ENCODE measurements around the gene USP20. TPM values are rescaled to one million over a fixed set of nuclear protein-coding genes. Genes with fewer than 3 reads are reported as not detected.
"Not testable (repeated sequence)": the region's sequence is repeated elsewhere in the genome, so short reads cannot be mapped to it uniquely, and the experiment has no call there.

The USP20 gene
- total RNA-seq, 1 donor from 2014 or later = 44.3 TPM

DNA sequence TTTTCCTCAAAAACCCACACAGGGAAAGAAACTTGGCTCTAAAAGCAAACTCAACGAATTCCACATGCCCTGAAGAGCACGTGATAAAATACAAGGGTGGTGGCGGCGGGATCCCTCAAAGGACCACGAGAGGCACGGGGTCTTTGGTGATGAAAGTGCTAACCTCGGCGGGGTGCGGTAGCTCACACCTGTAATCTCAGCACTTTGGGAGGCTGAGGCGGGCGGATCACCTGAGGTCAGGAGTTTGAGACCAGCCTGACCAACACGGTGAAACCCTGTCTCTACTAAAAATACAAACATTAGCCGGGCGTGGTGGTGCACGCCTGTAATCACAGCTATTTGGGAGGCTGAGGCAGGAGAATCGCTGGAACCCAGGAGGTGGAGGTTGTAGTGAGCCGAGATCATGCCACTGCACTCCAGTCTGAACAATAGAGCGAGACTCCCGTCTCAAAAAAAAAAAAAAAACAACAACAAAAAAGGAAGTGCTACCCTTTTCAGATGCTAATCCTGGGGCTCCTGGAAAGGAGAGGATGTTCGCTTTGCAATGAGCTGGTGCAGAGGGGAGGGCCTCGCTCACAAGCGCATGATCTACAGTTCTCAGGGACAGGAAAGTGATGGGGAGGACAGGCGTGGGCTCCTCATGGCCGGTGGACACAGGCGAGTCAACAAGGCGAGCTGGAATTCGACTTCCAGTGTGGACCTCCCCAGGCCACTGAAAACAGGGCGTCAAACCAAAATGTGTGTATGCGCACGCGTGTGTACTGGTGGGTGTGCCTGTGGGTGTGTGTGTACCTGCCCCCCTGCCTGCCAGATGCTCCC lies 54.1 kb downstream of the USP20 start:
- peak overlapping the region; percentile 98 for H3K27ac Mint-ChIP-seq
- H3K9me3 Mint-ChIP-seq = no peaks in the 10 kb centered on the region
- DNase-seq = peak; percentile 82
- H3K27me3 Mint-ChIP-seq = no peaks in the 10 kb centered on the region
- peaks cover 77% of the 10 kb centered on the region for H3K4me1 Mint-ChIP-seq
- peak overlapping the region; percentile 83 for H3K4me3 Mint-ChIP-seq
- intact Hi-C loops (cut with micrococcal nuclease) = loop anchor here (5.0 to 10.0 kb wide), 3 partner anchors 67 to 1388 kb away; partner anchors contain the start of genes FAM78A and TOR1A
- H3K36me3 Mint-ChIP-seq (ENCODE audit: low read depth) = peaks cover 59% of the 10 kb centered on the region

DNA sequence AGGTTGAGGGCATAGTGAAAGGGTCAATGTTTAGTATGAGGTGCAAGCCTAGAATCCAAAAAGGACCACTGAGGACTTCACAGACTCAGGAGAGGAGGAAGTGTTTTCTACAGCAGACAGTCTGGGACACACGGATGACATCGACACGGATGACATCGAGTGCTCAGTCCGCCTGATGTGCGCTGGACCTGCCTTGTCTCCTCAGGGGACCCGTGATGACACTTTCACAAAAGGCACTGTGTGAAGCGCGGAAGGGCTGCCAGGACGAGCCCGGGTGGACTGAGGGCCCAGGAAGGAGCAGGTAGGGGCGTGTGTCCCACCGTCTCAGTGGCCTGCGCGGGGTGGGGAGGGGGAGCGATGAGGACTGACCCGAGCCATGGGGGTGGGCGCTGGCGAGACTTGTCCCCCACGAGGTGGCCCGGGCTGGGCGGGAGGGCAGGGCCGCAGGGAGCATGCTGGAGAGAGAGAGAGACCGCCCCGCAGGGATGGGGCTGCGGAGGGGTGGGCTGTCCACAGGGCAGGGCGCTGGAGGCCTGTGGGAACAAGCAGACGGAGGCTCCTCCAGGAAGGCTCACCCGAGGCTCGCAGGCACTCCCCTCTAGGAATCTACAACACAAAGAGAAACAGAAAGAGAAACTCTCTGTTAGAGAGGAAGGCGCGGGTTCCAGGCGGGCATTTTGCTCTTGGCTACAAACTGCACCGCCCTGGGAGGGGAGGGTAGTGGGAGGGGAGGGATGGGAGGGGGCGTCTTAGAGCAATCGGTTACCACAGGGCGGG lies 54.9 kb downstream of the USP20 start:
- H3K4me3 Mint-ChIP-seq = peak overlapping the region; percentile 83
- DNase-seq = peak; percentile 94
- H3K27ac Mint-ChIP-seq = peak overlapping the region; percentile 98
- no peaks in the 10 kb centered on the region for H3K9me3 Mint-ChIP-seq
- no peaks in the 10 kb centered on the region for H3K27me3 Mint-ChIP-seq
- H3K36me3 Mint-ChIP-seq (ENCODE audit: low read depth) = peaks cover 61% of the 10 kb centered on the region
- intact Hi-C loops (cut with micrococcal nuclease) = loop anchor here (1.0 to 10.0 kb wide), 4 partner anchors 54 to 1387 kb away; partner anchors contain the start of genes FAM78A and TOR1A
- peaks cover 79% of the 10 kb centered on the region for H3K4me1 Mint-ChIP-seq

DNA sequence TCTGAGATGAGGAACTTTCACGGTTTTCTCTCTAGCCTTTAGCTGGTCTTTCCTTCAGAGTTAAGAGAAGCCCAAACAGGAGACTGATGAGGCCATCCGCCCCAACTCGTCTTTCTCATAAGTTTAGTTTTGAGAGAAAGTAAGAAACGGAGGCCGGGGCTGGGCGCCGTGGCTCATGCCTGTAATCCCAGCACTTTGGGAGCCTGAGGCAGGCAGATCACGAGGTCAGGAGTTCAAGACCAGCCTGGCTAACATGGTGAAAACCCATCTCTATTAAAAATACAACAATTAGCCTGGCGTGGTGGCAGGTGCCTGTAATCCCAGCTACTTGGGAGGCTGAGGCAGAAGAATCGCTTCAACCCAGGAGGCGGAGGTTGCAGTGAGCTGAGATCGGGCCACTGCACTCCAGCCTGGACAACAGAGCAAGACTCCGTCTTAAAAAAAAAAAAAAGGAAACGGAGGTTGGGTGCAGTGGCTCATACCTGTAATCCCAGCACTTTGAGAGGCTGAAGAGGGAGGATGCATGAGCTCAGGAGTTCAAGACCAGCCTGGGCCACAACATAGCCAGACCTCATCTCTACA lies 55.6 kb downstream of the USP20 start:
- peaks cover 77% of the 10 kb centered on the region for H3K4me1 Mint-ChIP-seq
- not testable (repeated sequence) for DNase-seq, H3K27me3 Mint-ChIP-seq, H3K9me3 Mint-ChIP-seq
- H3K27ac Mint-ChIP-seq = peak overlapping the region; percentile 98
- H3K4me3 Mint-ChIP-seq = peak overlapping the region; percentile 83
- intact Hi-C loops (cut with micrococcal nuclease) = loop anchor here (1.0 kb wide), 1 partner anchor 53 kb away; no protein-coding TSS in a partner anchor
- H3K36me3 Mint-ChIP-seq (ENCODE audit: low read depth) = peaks cover 64% of the 10 kb centered on the region

DNA sequence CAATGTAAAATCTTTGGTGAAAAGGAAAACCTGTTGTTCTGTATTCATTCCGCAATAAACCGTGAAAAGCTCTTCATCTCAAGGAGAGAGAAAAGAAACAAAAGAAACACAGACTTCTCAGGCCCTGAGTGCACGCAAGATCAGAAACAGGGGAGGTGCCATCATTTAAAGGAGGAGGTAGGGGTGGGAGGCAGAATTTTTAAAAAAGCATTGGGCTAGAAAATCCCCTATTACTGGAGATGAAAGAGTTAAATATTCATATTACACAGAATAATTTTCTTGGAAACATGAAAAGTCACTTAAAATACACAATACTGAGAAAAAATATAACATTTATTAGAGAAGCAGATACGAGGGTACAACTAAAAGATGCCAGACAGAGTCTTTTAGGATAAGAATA lies 56.3 kb downstream of the USP20 start:
- H3K27ac Mint-ChIP-seq = peak overlapping the region; percentile 98
- intact Hi-C loops (cut with micrococcal nuclease) = no loop called here
- peaks cover 71% of the 10 kb centered on the region for H3K36me3 Mint-ChIP-seq (ENCODE audit: low read depth)
- H3K9me3 Mint-ChIP-seq = no peaks in the 10 kb centered on the region
- no peaks in the 10 kb centered on the region for H3K27me3 Mint-ChIP-seq
- peaks cover 80% of the 10 kb centered on the region for H3K4me1 Mint-ChIP-seq
- H3K4me3 Mint-ChIP-seq = peak overlapping the region; percentile 83
- peak; percentile 75 for DNase-seq

DNA sequence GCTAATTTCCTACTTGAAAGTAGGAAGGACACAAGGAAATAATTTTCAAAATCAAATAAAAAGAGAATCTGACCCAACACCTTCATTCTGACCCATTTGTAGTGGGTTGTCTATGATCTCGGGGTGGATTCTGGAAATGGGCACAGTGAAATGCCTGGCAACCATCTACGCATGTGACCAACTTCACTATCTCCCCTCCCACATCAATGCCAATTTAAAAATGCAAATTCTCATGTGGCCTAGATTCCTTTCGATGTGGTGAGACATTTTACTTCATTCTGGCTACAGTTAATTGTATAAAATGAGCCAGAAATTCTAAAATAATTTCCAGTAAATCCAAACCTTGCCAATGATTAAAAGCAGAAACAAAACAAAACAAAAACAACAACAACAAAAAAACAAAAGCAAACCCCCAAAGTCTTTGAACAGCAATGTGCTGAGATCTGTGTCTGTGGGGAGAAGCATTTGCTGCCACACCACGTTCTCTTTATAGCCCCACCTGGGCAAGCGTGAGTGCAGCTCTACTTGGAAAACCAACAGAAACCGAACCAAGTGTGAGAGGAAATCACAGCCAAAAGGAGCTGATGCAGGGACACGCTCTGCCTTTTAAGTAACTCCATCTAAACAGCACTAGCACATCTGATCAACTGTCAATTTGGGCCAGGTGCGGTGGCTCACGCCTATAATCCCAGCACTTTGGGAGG lies 59.0 kb downstream of the USP20 start:
- Mint-ChIP-seq H3K9me3 (no peaks in the 10 kb centered on the region), H3K27ac (peak overlapping the region; percentile 87), H3K4me1 (peaks cover 70% of the 10 kb centered on the region), H3K36me3 (ENCODE audit: low read depth) (peaks cover 84% of the 10 kb centered on the region), H3K27me3 (no peaks in the 10 kb centered on the region), H3K4me3 (peak overlapping the region; percentile 63)
- peak; percentile 82 for DNase-seq
- intact Hi-C loops (cut with micrococcal nuclease) = no loop called here

DNA sequence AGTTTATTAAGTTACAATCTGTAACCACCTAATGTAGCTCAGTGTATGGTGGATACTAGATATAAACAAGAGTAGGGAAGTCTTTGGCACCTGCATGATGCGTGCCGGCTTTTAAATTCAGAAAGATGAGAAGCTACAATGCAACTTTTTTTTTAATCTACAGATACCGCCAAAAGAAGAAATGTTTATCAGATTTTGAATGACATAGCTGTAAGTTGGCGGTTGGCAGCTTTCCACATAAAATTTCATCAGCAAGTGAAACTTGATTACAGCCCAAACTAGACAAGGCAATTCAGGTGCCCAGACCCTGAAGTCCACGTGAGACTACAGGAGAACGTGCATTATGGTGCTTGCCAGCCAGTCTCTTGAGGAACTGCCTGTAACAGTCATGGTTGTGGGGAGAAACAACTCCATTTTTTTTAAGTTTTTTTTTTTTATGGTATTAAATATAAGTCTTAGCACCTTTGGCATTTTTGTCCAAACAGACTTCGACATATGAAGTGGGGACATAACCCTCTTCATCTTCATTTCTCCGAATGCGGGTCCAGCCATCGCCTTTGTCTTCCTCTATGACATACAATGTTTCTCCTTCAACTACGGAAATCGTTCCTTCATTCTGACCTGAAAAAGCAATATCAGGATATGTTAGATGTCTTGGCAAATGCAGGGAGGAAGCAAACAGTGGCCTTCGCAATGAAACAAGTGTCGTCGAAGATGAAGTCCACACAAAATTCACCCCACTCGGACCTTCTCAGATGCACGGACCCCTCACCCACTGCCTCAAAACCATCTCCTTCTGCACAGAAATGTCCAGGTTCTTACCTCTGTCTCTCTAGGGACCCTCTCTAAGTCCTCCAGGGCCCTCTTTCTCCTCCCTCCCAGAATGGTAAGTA lies 60.4 kb downstream of the USP20 start:
- Mint-ChIP-seq H3K27me3 (no peaks in the 10 kb centered on the region), H3K36me3 (ENCODE audit: low read depth) (peaks cover 86% of the 10 kb centered on the region), H3K27ac (peak overlapping the region; percentile 87), H3K4me3 (peak overlapping the region; percentile 63), H3K4me1 (peaks cover 67% of the 10 kb centered on the region), H3K9me3 (no peaks in the 10 kb centered on the region)
- intact Hi-C loops (cut with micrococcal nuclease) = no loop called here
- peak; percentile 77 for DNase-seq

DNA sequence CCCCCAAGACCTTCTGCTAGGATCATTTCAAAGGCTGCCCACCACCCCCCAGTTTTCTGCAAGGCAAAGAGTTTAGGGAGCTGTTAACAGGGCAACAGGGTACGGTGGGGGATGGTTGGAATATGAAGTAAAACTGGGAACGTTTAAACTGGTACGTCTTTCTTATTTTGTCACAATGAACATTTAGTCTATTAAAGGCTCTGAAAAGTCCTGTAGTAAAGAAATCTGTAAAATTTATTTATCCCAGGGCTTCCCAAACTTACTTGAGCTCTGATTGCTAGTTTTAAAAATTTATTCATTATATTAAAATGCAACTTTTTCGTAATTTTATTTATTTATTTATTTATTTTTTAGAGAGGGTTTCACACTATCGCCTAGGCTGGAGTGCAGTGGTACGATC lies 62.0 kb downstream of the USP20 start:
- H3K9me3 Mint-ChIP-seq = no peaks in the 10 kb centered on the region
- DNase-seq = no peak
- peak overlapping the region; percentile 87 for H3K27ac Mint-ChIP-seq
- H3K27me3 Mint-ChIP-seq = no peaks in the 10 kb centered on the region
- peak overlapping the region; percentile 7 for H3K4me3 Mint-ChIP-seq
- H3K36me3 Mint-ChIP-seq (ENCODE audit: low read depth) = peaks cover 87% of the 10 kb centered on the region
- intact Hi-C loops (cut with micrococcal nuclease) = no loop called here
- H3K4me1 Mint-ChIP-seq = peaks cover 61% of the 10 kb centered on the region

DNA sequence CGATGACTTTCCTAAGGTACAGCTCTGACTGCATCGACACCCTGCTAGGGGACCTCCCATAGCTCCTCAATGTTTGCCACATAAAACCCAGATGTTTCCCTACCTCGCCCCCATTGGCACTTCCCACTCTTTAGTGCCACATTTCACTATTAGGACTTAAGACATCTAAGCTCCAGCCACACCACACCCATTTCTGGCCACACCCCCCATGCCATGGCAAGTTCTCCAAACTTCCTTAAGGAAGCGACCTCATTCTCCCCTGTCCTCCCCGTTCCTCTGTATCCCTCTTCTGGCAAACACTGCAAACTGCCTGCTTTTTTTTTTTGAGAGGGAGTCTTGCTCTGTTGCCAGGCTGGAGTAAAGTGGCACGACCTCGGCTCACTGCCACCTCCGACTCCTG lies 62.9 kb downstream of the USP20 start:
- Mint-ChIP-seq H3K27me3 (no peaks in the 10 kb centered on the region), H3K9me3 (no peaks in the 10 kb centered on the region), H3K4me1 (peaks cover 59% of the 10 kb centered on the region), H3K36me3 (ENCODE audit: low read depth) (peaks cover 91% of the 10 kb centered on the region), H3K4me3 (no peak overlapping the region), H3K27ac (peak overlapping the region; percentile 85)
- intact Hi-C loops (cut with micrococcal nuclease) = no loop called here
- DNase-seq = no peak

DNA sequence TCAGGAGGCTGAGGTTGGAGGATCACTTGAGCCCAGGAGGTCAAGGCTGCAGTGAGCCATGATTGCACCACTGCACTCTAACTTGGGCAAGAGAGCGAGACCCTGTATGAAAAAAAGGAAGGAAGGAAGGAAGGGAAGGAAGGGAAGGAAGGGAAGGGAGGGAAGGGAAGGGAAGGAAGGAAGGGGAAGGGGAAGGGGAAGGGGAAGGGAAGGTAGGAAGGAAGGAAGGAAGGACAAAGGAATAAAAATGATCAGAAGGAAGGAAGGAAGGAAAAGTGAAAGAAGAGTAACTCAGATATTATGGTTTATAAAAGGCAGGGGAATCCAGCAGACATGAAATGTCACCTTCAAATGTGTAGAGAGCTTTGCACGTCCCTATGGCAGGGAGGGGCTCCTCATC lies 64.4 kb downstream of the USP20 start:
- Mint-ChIP-seq H3K27ac (peak overlapping the region; percentile 77), H3K9me3 (no peaks in the 10 kb centered on the region), H3K36me3 (ENCODE audit: low read depth) (peaks cover 92% of the 10 kb centered on the region), H3K4me3 (no peak overlapping the region), H3K4me1 (peaks cover 56% of the 10 kb centered on the region), H3K27me3 (no peaks in the 10 kb centered on the region)
- intact Hi-C loops (cut with micrococcal nuclease) = no loop called here
- DNase-seq = no peak

DNA sequence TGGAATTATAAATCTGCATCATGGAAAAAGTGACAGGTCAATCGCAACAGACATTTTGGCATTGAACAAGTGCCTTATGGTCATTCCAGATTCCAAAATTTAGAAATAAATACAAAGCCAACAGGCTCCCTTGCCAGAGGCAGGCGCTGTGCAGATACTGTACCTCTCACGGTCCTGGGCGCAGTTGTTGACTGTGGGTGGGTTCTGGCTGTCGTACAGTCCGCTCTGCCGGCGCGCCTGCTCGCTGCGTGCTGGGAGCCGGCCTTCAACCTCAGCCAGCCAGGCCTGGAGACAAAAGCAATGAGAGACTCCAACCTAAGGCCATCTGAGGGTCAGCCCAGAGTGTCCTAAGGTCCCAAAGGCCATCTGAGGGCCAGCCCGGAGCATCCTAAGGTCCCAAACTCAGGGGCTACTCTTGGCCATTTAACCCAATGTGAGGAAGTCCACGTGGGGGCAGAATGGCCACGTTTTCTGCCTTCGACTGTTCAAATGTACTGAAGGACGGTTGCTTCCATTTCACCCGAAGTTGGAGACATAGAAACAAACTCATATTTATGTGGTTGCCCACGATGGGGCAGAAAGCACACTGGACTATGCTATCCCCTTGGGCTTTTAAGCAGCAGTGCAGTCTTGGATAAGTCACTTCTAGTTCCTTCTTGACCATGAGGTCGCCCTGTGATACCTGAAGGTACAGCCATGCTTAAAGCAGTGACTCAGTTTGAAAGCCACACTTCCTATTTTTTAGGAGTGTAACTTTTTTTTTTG lies 65.2 kb downstream of the USP20 start:
- no peak for DNase-seq
- intact Hi-C loops (cut with micrococcal nuclease) = no loop called here
- H3K27me3 Mint-ChIP-seq = no peaks in the 10 kb centered on the region
- H3K27ac Mint-ChIP-seq = peak overlapping the region; percentile 77
- no peaks in the 10 kb centered on the region for H3K9me3 Mint-ChIP-seq
- H3K4me3 Mint-ChIP-seq = no peak overlapping the region
- peaks cover 52% of the 10 kb centered on the region for H3K4me1 Mint-ChIP-seq
- peaks cover 90% of the 10 kb centered on the region for H3K36me3 Mint-ChIP-seq (ENCODE audit: low read depth)

DNA sequence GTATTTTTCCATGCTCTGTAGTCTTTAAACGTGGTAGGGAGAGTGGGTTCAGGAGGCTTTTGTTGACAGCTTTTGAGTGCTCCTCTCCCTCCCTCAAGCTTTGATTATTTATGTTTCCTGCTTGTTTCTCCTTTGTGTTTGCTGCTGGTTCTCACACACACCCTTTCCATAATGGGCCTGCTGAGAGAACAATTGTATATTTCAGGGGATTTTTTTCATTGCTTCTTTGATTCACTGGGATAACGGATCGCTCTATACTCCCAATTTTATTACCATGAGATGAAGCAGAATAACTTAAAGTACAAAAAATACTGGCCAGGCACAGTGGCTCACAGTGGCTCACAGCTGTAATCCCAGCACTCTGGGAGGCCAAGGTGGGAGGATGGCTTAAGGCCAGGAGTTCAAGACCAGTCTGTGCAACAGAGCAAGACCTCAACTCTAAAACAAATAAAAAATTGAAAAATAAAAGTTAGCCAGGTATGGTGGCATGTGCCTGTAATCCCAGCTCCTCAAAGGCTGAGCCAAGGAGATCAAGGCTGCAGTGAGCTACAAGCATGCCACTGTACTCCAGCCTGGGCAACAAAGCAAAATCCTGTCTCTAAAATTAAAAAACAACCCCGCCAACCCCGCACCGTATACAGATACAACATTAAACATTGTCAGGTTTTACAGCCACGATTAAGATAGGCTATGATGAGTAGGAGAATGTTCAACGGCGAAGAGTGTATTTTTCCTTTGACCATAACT lies 66.9 kb downstream of the USP20 start:
- H3K4me1 Mint-ChIP-seq = peaks cover 39% of the 10 kb centered on the region

DNA sequence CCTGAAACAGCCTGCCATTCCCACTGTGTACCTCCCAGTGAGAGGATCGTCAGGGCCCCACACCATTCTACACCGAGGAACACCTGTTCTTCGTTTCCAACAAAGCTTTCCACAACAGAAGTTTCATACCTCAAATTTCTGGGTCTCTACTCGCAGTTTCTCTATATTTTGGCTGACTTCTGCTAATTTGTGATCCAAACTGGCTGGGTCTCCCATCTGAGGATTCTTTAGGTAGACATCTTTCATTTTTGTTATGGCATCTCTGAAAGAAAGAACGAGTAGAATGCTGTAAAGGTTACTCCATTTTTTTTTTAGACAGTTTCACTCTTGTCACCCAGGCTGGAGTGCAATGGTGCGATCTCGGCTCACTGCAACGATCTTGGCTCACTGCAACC lies 67.5 kb downstream of the USP20 start:
- H3K4me3 Mint-ChIP-seq = no peak overlapping the region
- intact Hi-C loops (cut with micrococcal nuclease) = no loop called here
- H3K9me3 Mint-ChIP-seq = no peaks in the 10 kb centered on the region
- DNase-seq = no peak
- peaks cover 36% of the 10 kb centered on the region for H3K4me1 Mint-ChIP-seq
- H3K36me3 Mint-ChIP-seq (ENCODE audit: low read depth) = peaks cover 88% of the 10 kb centered on the region
- peak overlapping the region; percentile 41 for H3K27ac Mint-ChIP-seq
- no peaks in the 10 kb centered on the region for H3K27me3 Mint-ChIP-seq

More for the DNA sequence above, 66.9 kb downstream of the USP20 start:
- DNase-seq = no peak
- no peaks in the 10 kb centered on the region for H3K9me3 Mint-ChIP-seq
- no peak overlapping the region for H3K4me3 Mint-ChIP-seq
- peaks cover 87% of the 10 kb centered on the region for H3K36me3 Mint-ChIP-seq (ENCODE audit: low read depth)
- H3K27me3 Mint-ChIP-seq = no peaks in the 10 kb centered on the region
- H3K27ac Mint-ChIP-seq = peak overlapping the region; percentile 78
- intact Hi-C loops (cut with micrococcal nuclease) = no loop called here

All from activated CD4-positive, alpha-beta T cell treated with anti-CD3 and anti-CD28 coated beads, Interleukin-2, amount 10 ng/mL, durations not matched to agents 24 days and 14 days (primary cell).